ENCODE data around the gene LEFTY2. TPM values are rescaled to one million over a fixed set of nuclear protein-coding genes. Genes with fewer than 3 reads are reported as not detected.
"Not testable (repeated sequence)": the region's sequence is repeated elsewhere in the genome, so short reads cannot be mapped to it uniquely, and the experiment has no call there.

The LEFTY2 gene
- total RNA-seq, 1 donor from 2014 or later, result 0.43 TPM

- no peak for TF ChIP-seq CTCF (IDR thresholded peaks at IDR 0.05)
- Mint-ChIP-seq H3K4me1 (ENCODE audit: unreplicated experiment) (peaks cover 2% of the 10 kb centered on the region), H3K9me3 (ENCODE audit: unreplicated experiment) (no peaks in the 10 kb centered on the region), H3K36me3 (ENCODE audit: unreplicated experiment) (no peaks in the 10 kb centered on the region), H3K27ac (ENCODE audit: unreplicated experiment) (no peak overlapping the region), H3K27me3 (ENCODE audit: unreplicated experiment) (no peaks in the 10 kb centered on the region), H3K4me3 (ENCODE audit: unreplicated experiment) (no peak overlapping the region)
- peak; percentile 80 for DNase-seq (ENCODE audit: extremely low spot score, unreplicated experiment)
Observed at GRCh38 chr1:225972344-225973152, 31.5 kb upstream of the LEFTY2 start.

- H3K27me3 Mint-ChIP-seq (ENCODE audit: unreplicated experiment); H3K9me3 Mint-ChIP-seq (ENCODE audit: unreplicated experiment); H3K36me3 Mint-ChIP-seq (ENCODE audit: unreplicated experiment); H3K4me3 Mint-ChIP-seq (ENCODE audit: unreplicated experiment); H3K27ac Mint-ChIP-seq (ENCODE audit: unreplicated experiment); DNase-seq (ENCODE audit: extremely low spot score, unreplicated experiment); H3K4me1 Mint-ChIP-seq (ENCODE audit: unreplicated experiment): not testable (repeated sequence)
Observed at GRCh38 chr1:225970592-225971157, 29.7 kb upstream of the LEFTY2 start.

GRCh38 chr1:225969751-225970150 is 28.7 kb upstream of the LEFTY2 start:
- not testable (repeated sequence) for H3K4me1 Mint-ChIP-seq (ENCODE audit: unreplicated experiment); H3K9me3 Mint-ChIP-seq (ENCODE audit: unreplicated experiment); H3K36me3 Mint-ChIP-seq (ENCODE audit: unreplicated experiment); DNase-seq (ENCODE audit: extremely low spot score, unreplicated experiment); H3K4me3 Mint-ChIP-seq (ENCODE audit: unreplicated experiment); H3K27me3 Mint-ChIP-seq (ENCODE audit: unreplicated experiment); H3K27ac Mint-ChIP-seq (ENCODE audit: unreplicated experiment)

- H3K4me1 Mint-ChIP-seq (ENCODE audit: unreplicated experiment), result no peaks in the 10 kb centered on the region
- no peaks in the 10 kb centered on the region for H3K9me3 Mint-ChIP-seq (ENCODE audit: unreplicated experiment)
- peaks cover 7% of the 10 kb centered on the region for H3K27me3 Mint-ChIP-seq (ENCODE audit: unreplicated experiment)
- no peak overlapping the region for H3K4me3 Mint-ChIP-seq (ENCODE audit: unreplicated experiment)
- H3K36me3 Mint-ChIP-seq (ENCODE audit: unreplicated experiment), result no peaks in the 10 kb centered on the region
- no peak overlapping the region for H3K27ac Mint-ChIP-seq (ENCODE audit: unreplicated experiment)
- DNase-seq (ENCODE audit: extremely low spot score, unreplicated experiment), result no peak
- TF ChIP-seq CTCF (IDR thresholded peaks at IDR 0.05), result no peak
Observed at GRCh38 chr1:225965231-225965630, 24.2 kb upstream of the LEFTY2 start.

GRCh38 chr1:225963735-225964530 is 22.9 kb upstream of the LEFTY2 start:
- H3K9me3 Mint-ChIP-seq (ENCODE audit: unreplicated experiment), result no peaks in the 10 kb centered on the region
- H3K4me1 Mint-ChIP-seq (ENCODE audit: unreplicated experiment), result no peaks in the 10 kb centered on the region
- no peak overlapping the region for H3K27ac Mint-ChIP-seq (ENCODE audit: unreplicated experiment)
- no peak overlapping the region for H3K4me3 Mint-ChIP-seq (ENCODE audit: unreplicated experiment)
- no peak for TF ChIP-seq CTCF (IDR thresholded peaks at IDR 0.05)
- peaks cover 7% of the 10 kb centered on the region for H3K27me3 Mint-ChIP-seq (ENCODE audit: unreplicated experiment)
- H3K36me3 Mint-ChIP-seq (ENCODE audit: unreplicated experiment), result no peaks in the 10 kb centered on the region
- no peak for DNase-seq (ENCODE audit: extremely low spot score, unreplicated experiment)

All from osteocyte (in vitro differentiated cells).